Activated T-cell treated with anti-CD3 and anti-CD28 coated beads, Interleukin-2, amount 50 U/mL, for 72 hours (primary cell): ENCODE results near the gene WDR48. TPM values are rescaled to one million over a fixed set of nuclear protein-coding genes. Genes with fewer than 3 reads are reported as not detected.

ENCODE experiments used
- ATAC-seq, 2 donors: fragments of 150-1000 bp; cut with Tn5 transposase; replicated peaks in 1 of 2; 2 replicates each; pipeline ENCODE4 v1.10.0; 2021; ENCODE audit warnings: moderate library complexity in 2 of 2, mild to moderate bottlenecking in 1 of 2
- DNase-seq, 2 donors: peaks; one replicate each; pipeline ENCODE4 v3.0.0; 2021 to 2022; ENCODE audit warnings: mixed read lengths in 1 of 2
- H3K27ac Mint-ChIP-seq: one replicate; pipeline ENCODE4 v1.8.0; 2022; ENCODE audit warnings: mild to moderate bottlenecking, moderate library complexity, mixed read lengths
- H3K27me3 Mint-ChIP-seq: one replicate; pipeline ENCODE4 v1.8.0; 2022; ENCODE audit warnings: low read depth, mixed read lengths
- H3K36me3 Mint-ChIP-seq, 2 donors: one replicate each; pipeline ENCODE4 v1.8.0; 2022; ENCODE audit warnings: mixed read lengths in 2 of 2, mild to moderate bottlenecking in 1 of 2; ENCODE audit not compliant: insufficient read depth in 2 of 2
- H3K4me1 Mint-ChIP-seq: one replicate; pipeline ENCODE4 v1.8.0; 2022; ENCODE audit warnings: low read depth, mixed read lengths
- H3K4me3 Mint-ChIP-seq, 2 donors: one replicate each; pipeline ENCODE4 v1.8.0; 2022; ENCODE audit warnings: mild to moderate bottlenecking in 2 of 2, mixed read lengths in 2 of 2, moderate library complexity in 2 of 2
- H3K9me3 Mint-ChIP-seq, 2 donors: one replicate each; pipeline ENCODE4 v1.8.0; 2022; ENCODE audit warnings: mixed read lengths in 2 of 2
- total RNA-seq, 2 donors: library from RNA; stranded (reverse); gene quantifications; one replicate each; pipeline ENCODE4 v1.2.3, GENCODE V29; 2022

WDR48 gene
- total RNA-seq = 10 to 100 TPM; 53.3 to 61.0 TPM

GRCh38 chr3:39051649-39052561 is at the start of gene WDR48, which contains the start of gene SCN11A:
Gene WDR48, plus strand, starts transcription at chr3:39052016. Its CDS starts 10 bp downstream, at chr3:39052026.
Gene SCN11A, minus strand, starts transcription at chr3:39051944. Its CDS starts 101,582 bp downstream, at chr3:38950362.
- Mint-ChIP-seq H3K4me3 (peak within 1 kb of the TSS; percentile 92 to 93), H3K27me3 (no peaks in the 10 kb centered on the region), H3K36me3 (peaks cover 4 to 6% of the 10 kb centered on the region in 2 donors), H3K9me3 (no peaks in the 10 kb centered on the region), H3K4me1 (peaks cover 55% of the 10 kb centered on the region), H3K27ac (peak within 1 kb of the TSS; percentile 97)
- ATAC-seq (peak; percentile 96 to 98), DNase-seq (peak; percentile 94 to 95)

GRCh38 chr3:39005295-39005694 is 46.5 kb upstream of the WDR48 start:
- Mint-ChIP-seq H3K4me1 (no peaks in the 10 kb centered on the region), H3K4me3 (no peak overlapping the region), H3K36me3 (no peaks in the 10 kb centered on the region), H3K27ac (no peak overlapping the region), H3K27me3 (peaks cover 19% of the 10 kb centered on the region), H3K9me3 (no peaks in the 10 kb centered on the region)
- ATAC-seq (no peak), DNase-seq (no peak)

DNA sequence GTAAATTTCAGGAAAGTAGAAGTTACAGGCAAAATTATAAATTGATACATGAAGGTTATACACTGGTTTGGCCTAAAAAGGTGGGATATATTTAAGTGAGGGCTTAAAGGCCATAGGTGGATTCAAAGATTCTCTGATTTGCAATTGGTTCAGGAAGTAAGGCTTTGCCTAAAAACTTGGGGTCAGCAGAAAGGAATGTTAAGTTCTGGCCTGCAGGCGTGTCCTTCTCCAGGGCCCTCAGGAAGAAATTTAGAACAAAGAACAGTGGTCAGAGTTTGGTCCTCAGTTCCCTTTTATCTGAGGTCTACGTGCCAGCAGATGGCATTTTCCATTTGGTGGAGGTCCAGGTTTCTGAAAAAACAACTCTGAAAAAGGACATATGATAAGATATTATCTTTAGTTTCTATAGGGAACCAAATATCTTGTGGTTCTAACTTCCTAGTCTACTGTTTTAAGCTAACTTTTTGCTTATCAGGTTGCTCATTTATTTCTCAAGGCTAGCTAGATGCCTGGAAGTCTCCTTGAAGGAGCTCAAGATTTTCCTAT is 40.6 kb upstream of the WDR48 start:
- H3K4me3 Mint-ChIP-seq = no peak overlapping the region
- peaks cover 39% of the 10 kb centered on the region for H3K27me3 Mint-ChIP-seq
- no peaks in the 10 kb centered on the region for H3K9me3 Mint-ChIP-seq
- ATAC-seq = no peak
- no peak overlapping the region for H3K27ac Mint-ChIP-seq
- no peaks in the 10 kb centered on the region for H3K4me1 Mint-ChIP-seq
- no peaks in the 10 kb centered on the region for H3K36me3 Mint-ChIP-seq
- DNase-seq = no peak

DNA sequence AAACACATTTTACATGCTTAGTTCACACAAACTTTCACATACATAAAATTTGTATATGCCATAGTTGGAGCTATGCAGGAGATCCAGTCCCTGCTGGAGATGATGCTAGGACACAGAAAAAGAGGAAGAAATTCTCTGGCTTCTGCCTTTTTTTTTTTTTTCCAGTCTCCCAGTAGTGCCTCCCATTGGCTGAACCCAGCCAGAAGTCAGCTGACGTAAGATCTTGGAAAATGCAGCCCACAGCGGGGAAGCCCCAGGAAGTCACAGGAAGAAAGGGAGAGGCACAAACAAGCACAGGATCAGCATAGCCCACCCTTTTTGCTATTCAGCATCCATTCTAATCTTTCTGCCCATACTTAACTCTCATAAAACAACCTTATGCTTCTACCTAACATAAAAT is 38.5 kb upstream of the WDR48 start:
- Mint-ChIP-seq H3K9me3 (no peaks in the 10 kb centered on the region), H3K4me3 (no peak overlapping the region), H3K4me1 (no peaks in the 10 kb centered on the region), H3K36me3 (no peaks in the 10 kb centered on the region), H3K27me3 (peaks cover 23% of the 10 kb centered on the region), H3K27ac (no peak overlapping the region)
- DNase-seq (no peak), ATAC-seq (no peak)

- Mint-ChIP-seq H3K4me3 (no peak overlapping the region), H3K4me1 (no peaks in the 10 kb centered on the region), H3K27ac (no peak overlapping the region), H3K27me3 (peaks cover 23% of the 10 kb centered on the region), H3K9me3 (no peaks in the 10 kb centered on the region), H3K36me3 (no peaks in the 10 kb centered on the region)
- no peak for DNase-seq
- no peak for ATAC-seq
Measured at GRCh38 chr3:39013921-39014509, 37.8 kb upstream of the WDR48 start.

DNA sequence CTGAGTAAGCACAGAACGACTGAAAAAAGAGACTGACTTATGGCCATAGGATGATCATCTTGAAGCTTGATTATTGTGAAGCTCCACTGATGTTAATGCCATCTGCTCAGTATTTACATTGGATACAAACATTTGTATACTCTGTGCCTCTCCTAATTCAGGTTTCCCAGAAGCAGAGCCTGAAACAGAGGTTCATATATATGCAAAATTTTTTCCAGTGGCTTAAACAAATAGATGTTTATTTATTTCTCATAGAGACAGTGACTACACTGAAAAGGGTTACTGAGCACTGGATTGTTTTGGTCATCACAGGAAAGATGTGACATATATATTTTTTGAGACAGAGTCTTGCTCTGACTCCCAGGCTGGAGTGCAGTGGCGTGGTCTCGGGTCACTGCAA is 36.4 kb upstream of the WDR48 start:
- H3K36me3 Mint-ChIP-seq = no peaks in the 10 kb centered on the region

DNA sequence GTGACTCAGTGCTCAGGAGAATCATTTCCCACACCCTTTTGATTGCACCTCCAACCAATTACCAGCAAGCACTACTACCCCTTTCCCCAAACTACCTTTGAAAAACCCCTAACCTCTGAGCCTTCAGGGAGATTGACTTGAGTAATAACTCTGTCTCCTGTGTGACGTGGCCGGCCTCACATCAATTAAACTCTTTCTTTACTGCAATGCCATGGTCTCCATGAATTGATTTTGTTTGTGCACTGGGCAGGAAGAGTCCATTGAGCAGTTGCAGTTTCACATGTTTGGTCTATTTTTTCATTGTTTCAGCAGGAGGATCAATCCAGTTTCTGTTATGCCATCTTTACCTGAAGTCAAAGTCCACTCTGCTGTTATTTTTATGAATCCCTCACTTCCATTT is 32.5 kb upstream of the WDR48 start:
- ATAC-seq = no peak
- no peaks in the 10 kb centered on the region for H3K4me1 Mint-ChIP-seq
- no peak overlapping the region for H3K4me3 Mint-ChIP-seq
- H3K36me3 Mint-ChIP-seq = no peaks in the 10 kb centered on the region
- no peak overlapping the region for H3K27ac Mint-ChIP-seq
- no peak for DNase-seq
- H3K9me3 Mint-ChIP-seq = no peaks in the 10 kb centered on the region
- peaks cover 2% of the 10 kb centered on the region for H3K27me3 Mint-ChIP-seq

More for the DNA sequence above, 36.4 kb upstream of the WDR48 start:
- ATAC-seq (no peak), DNase-seq (no peak)
- Mint-ChIP-seq H3K4me3 (no peak overlapping the region), H3K4me1 (no peaks in the 10 kb centered on the region), H3K27ac (no peak overlapping the region), H3K27me3 (peaks cover 23% of the 10 kb centered on the region), H3K9me3 (no peaks in the 10 kb centered on the region)

DNA sequence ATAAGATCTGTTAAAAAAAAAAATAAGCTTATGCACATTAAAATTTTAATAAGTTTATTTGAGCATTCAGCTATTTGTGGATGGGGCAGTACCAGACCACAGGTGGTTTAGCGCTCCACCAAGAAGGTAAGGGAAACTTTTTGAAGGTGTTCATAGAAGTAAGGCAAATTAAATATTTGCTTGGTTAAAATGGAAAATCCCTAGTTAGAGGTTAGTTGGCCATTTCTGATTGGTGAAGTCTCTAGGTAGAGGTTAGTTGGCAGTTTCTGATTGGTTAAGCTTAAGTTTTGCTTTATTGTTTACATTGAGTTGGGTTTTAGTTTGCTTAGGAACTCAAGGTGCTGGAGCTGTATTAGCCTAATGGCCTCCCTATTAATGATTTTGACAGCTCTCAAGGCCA is 30.8 kb upstream of the WDR48 start:
- Mint-ChIP-seq H3K4me1 (no peaks in the 10 kb centered on the region), H3K36me3 (no peaks in the 10 kb centered on the region), H3K27me3 (no peaks in the 10 kb centered on the region), H3K27ac (no peak overlapping the region), H3K4me3 (no peak overlapping the region), H3K9me3 (no peaks in the 10 kb centered on the region)
- ATAC-seq = no peak
- DNase-seq = no peak

DNA sequence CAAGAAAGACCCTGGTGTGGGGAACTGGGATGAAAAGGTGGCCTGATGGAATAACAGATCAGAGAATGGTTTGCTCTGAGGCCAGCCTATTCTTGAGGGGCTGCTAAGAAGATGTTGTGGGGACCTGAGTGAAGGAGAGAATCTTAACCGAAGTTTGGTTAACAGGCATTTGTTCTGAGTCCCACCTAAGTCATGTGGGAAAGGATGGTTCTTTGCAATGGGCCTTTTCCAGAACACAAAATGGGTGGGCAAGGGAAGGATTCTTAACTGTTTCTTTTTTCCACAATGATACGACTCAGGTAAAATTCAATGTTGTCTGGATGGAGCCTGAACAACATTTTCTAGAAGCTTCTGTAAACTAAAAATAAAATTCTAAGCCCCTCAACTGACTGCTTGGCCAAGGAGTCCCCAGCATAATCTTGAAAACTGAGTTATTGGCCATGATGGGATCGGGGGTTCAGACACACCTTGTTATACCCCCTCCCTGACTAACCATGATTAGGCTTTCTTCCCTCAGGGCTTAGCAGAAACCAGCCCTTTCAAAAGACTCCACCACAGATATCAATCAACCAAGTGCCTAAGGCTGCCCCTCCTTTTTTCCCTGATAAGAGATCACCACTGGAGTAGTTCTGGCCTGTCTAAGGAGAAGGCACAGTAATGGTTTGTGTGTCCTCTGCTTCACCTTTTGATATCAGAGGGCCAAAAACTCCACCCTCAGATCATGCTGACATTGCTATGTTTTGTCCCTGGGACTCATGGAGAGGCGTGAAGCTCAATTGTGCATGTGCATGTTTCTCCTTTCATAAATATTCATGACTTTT is 30.1 kb upstream of the WDR48 start:
- no peak for DNase-seq
- Mint-ChIP-seq H3K27me3 (no peaks in the 10 kb centered on the region), H3K4me3 (no peak overlapping the region), H3K9me3 (no peaks in the 10 kb centered on the region), H3K27ac (no peak overlapping the region), H3K4me1 (no peaks in the 10 kb centered on the region), H3K36me3 (no peaks in the 10 kb centered on the region)
- ATAC-seq = no peak

- Mint-ChIP-seq H3K27me3 (no peaks in the 10 kb centered on the region), H3K27ac (no peak overlapping the region), H3K36me3 (no peaks in the 10 kb centered on the region), H3K9me3 (no peaks in the 10 kb centered on the region), H3K4me1 (no peaks in the 10 kb centered on the region), H3K4me3 (no peak overlapping the region)
- ATAC-seq (no peak), DNase-seq (no peak)
Measured at GRCh38 chr3:39022286-39022630, 29.6 kb upstream of the WDR48 start.

- Mint-ChIP-seq H3K9me3 (no peaks in the 10 kb centered on the region), H3K27me3 (peaks cover 10% of the 10 kb centered on the region), H3K27ac (no peak overlapping the region), H3K4me1 (no peaks in the 10 kb centered on the region), H3K36me3 (no peaks in the 10 kb centered on the region), H3K4me3 (no peak overlapping the region)
- no peak for ATAC-seq
- no peak for DNase-seq
Measured at GRCh38 chr3:39024497-39024896, 27.3 kb upstream of the WDR48 start.

DNA sequence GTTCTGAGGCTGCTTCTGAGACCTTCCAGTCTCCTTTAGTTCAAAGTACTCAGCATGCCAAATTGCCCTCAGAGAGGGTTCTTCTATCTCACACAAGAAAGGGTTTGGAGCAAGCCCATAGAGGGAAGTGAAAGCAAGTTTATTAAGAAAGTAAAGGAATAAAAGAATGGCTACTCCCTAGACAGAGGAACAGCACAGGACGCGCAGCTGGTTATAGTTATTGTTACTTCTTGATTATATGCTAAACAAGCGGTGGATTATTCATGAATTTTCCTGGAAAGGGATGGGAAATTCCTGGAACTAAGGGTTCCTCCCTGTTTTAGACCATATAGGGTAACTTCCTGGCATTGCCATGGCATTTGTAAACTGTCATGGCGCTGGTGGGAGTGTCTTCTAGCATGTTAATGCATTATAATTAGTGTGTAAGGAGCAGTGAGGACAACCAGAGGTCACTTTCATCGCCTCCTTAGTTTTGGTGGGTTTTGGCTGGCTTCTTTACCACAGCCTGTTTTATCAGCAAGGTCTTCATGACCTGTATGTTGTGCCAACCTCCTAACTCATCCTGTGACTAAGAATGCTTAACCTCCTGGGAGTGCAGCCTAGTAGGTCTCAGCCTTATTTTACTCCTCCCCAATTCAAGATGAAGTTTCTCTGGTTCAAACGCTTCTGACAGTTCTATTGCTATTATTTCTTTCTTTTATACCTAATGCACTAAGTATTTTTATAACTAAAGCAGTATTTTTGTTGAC is 26.4 kb upstream of the WDR48 start:
- peaks cover 10% of the 10 kb centered on the region for H3K27me3 Mint-ChIP-seq
- H3K36me3 Mint-ChIP-seq = no peaks in the 10 kb centered on the region
- H3K4me3 Mint-ChIP-seq = no peak overlapping the region
- ATAC-seq (no peak), DNase-seq (no peak)
- no peaks in the 10 kb centered on the region for H3K4me1 Mint-ChIP-seq
- H3K27ac Mint-ChIP-seq = no peak overlapping the region
- no peaks in the 10 kb centered on the region for H3K9me3 Mint-ChIP-seq
